ENCODE measurements around the gene EIF4A2.

Gene EIF4A2

DNA sequence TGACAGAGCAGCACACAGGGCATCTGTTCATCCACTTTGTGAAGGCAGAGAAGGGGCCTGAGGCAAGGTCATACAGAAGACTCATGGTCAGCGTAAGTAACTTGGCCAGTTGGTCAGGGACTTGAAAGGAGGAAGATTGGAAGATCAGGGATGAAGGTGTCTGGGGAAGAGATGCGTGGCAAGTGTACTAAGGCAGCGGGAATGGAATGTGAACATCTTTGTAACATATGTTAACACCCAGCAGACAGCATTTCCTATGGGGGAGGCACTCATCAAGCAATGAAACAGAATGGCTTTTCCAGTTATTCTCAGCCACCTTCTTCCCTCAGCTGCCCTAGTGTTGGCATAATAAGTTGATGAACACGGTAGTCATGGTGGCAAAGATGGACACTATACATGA is 30.7 kb downstream of the EIF4A2 start:
- no peak overlapping the region for H2BK120ac ChIP-seq (ENCODE audit: low read depth, low read length)
- H3K4me1 ChIP-seq (ENCODE audit: control insufficient read depth, insufficient read depth, low read depth, low read length) = peaks cover 1% of the 10 kb centered on the region
- H3K9ac ChIP-seq (ENCODE audit: low read length) = no peak overlapping the region
- no peak overlapping the region for H2BK12ac ChIP-seq (ENCODE audit: low read length in 2 of 2)
- H3K23ac ChIP-seq (ENCODE audit: low read length in 2 of 2) = no peak overlapping the region
- H4K91ac ChIP-seq (ENCODE audit: low read length) = no peak overlapping the region
- H3K4me3 ChIP-seq (ENCODE audit: insufficient read depth in 1 of 2, low read depth in 1 of 2, low read length in 2 of 2) = no peak overlapping the region
- no peak overlapping the region for H4K8ac ChIP-seq (ENCODE audit: low read length)
- no peak overlapping the region for H2AK5ac ChIP-seq (ENCODE audit: low read length, severe bottlenecking)
- WGBS = 74% methylated on average over 3 of the region's 4 CpGs
- H3K27ac ChIP-seq (ENCODE audit: low read length, poor library complexity, severe bottlenecking) = no peak overlapping the region
- no peaks in the 10 kb centered on the region for H3K9me3 ChIP-seq (ENCODE audit: control insufficient read depth, low read length)
- no peaks in the 10 kb centered on the region for H3K36me3 ChIP-seq (ENCODE audit: control insufficient read depth in 1 of 2, insufficient read depth in 2 of 2, low read depth in 1 of 2, low read length in 2 of 2)
- H2AFZ ChIP-seq (ENCODE audit: low read depth, low read length) = no peak overlapping the region
- H2BK15ac ChIP-seq (ENCODE audit: low read depth, poor library complexity, severe bottlenecking) = no peak overlapping the region
- no peak for DNase-seq
- H3K79me1 ChIP-seq (replicated peaks; ENCODE audit: low read length, poor library complexity, severe bottlenecking) = no peaks in the 10 kb centered on the region
- no peak overlapping the region for H3K4me2 ChIP-seq (ENCODE audit: low read length, poor library complexity, severe bottlenecking)
- H2BK5ac ChIP-seq (ENCODE audit: low read depth, low read length, poor library complexity, severe bottlenecking) = no peak overlapping the region
- peaks cover 0 to 18% of the 10 kb centered on the region in 2 experiments for H3K27me3 ChIP-seq (ENCODE audit: control insufficient read depth in 1 of 2, insufficient read depth in 1 of 2, low read length in 2 of 2)
- no peak overlapping the region for H3K4ac ChIP-seq (ENCODE audit: low read depth in 1 of 2, low read length in 2 of 2)
- no peak overlapping the region for H3K18ac ChIP-seq (ENCODE audit: low read depth in 1 of 2, low read length in 2 of 2)
- H3K14ac ChIP-seq (ENCODE audit: low read length in 2 of 2) = peak overlapping the region in 1 of 2 experiments; percentile 46

DNA sequence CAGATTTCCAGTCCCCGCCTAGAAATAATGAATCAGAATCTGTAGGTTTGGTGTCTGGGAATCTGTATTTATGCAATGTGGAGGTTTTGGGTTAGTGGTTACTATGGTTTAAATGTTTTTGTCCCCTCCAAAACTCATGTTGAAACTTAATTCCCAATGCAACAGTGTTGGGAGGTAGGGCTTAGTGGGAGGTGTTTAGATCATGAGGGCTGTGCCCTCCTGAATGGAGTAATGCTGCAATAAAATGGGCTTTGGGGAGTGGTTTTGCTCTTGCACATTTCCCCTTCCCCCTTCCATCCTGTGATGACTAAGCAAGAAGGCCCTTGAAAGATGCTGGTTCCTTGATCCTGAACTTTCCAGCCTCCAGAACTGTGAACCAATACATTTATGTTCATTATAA is 32.1 kb downstream of the EIF4A2 start:
- Histone ChIP-seq H3K14ac (ENCODE audit: low read length in 2 of 2) (no peak overlapping the region), H3K4me3 (ENCODE audit: insufficient read depth in 1 of 2, low read depth in 1 of 2, low read length in 2 of 2) (no peak overlapping the region), H3K18ac (ENCODE audit: low read depth in 1 of 2, low read length in 2 of 2) (no peak overlapping the region), H2AK5ac (ENCODE audit: low read length, severe bottlenecking) (no peak overlapping the region), H3K4me1 (ENCODE audit: control insufficient read depth, insufficient read depth, low read depth, low read length) (peaks cover 1% of the 10 kb centered on the region), H2BK12ac (ENCODE audit: low read length in 2 of 2) (no peak overlapping the region), H2BK15ac (ENCODE audit: low read depth, poor library complexity, severe bottlenecking) (no peak overlapping the region), H3K9me3 (ENCODE audit: control insufficient read depth, low read length) (no peaks in the 10 kb centered on the region), H3K27me3 (ENCODE audit: control insufficient read depth in 1 of 2, insufficient read depth in 1 of 2, low read length in 2 of 2) (peaks cover 0 to 17% of the 10 kb centered on the region in 2 experiments), H4K8ac (ENCODE audit: low read length) (no peak overlapping the region), H3K9ac (ENCODE audit: low read length) (no peak overlapping the region), H4K91ac (ENCODE audit: low read length) (no peak overlapping the region), H3K79me1 (replicated peaks; ENCODE audit: low read length, poor library complexity, severe bottlenecking) (no peaks in the 10 kb centered on the region), H3K36me3 (ENCODE audit: control insufficient read depth in 1 of 2, insufficient read depth in 2 of 2, low read depth in 1 of 2, low read length in 2 of 2) (no peaks in the 10 kb centered on the region), H3K4me2 (ENCODE audit: low read length, poor library complexity, severe bottlenecking) (no peak overlapping the region), H3K4ac (ENCODE audit: low read depth in 1 of 2, low read length in 2 of 2) (no peak overlapping the region), H3K23ac (ENCODE audit: low read length in 2 of 2) (no peak overlapping the region), H2BK5ac (ENCODE audit: low read depth, low read length, poor library complexity, severe bottlenecking) (no peak overlapping the region), H3K27ac (ENCODE audit: low read length, poor library complexity, severe bottlenecking) (no peak overlapping the region), H2BK120ac (ENCODE audit: low read depth, low read length) (no peak overlapping the region), H2AFZ (ENCODE audit: low read depth, low read length) (no peak overlapping the region)
- WGBS = 100% methylated on average over 1 of the region's 1 CpG
- peak; percentile 44 for DNase-seq

DNA sequence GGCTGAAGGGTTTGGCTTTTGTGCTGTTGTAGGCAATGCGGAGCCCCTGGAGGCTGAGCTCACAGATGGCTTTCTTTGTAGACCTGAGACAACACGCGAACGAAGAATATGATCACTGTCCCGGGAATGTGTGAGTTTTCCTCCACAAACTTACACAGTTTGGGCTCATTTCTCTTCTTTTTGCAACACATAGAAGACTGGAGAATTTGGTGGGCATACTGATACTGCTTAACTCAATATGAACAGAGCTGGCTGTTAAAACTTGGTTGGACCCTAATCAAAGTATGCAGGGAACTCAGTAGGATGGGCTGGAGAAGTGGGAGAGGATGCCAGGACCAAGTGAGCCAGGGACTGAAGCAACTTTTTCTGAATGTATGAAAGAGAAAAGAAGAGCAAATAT is 35.1 kb downstream of the EIF4A2 start:
- no peak overlapping the region for H3K4ac ChIP-seq (ENCODE audit: low read depth in 1 of 2, low read length in 2 of 2)
- H3K9ac ChIP-seq (ENCODE audit: low read length) = no peak overlapping the region
- no peak overlapping the region for H2BK120ac ChIP-seq (ENCODE audit: low read depth, low read length)
- no peak overlapping the region for H2AFZ ChIP-seq (ENCODE audit: low read depth, low read length)
- no peaks in the 10 kb centered on the region for H3K9me3 ChIP-seq (ENCODE audit: control insufficient read depth, low read length)
- no peak overlapping the region for H3K4me2 ChIP-seq (ENCODE audit: low read length, poor library complexity, severe bottlenecking)
- no peak overlapping the region for H2BK5ac ChIP-seq (ENCODE audit: low read depth, low read length, poor library complexity, severe bottlenecking)
- no peak overlapping the region for H3K23ac ChIP-seq (ENCODE audit: low read length in 2 of 2)
- no peak overlapping the region for H3K14ac ChIP-seq (ENCODE audit: low read length in 2 of 2)
- H4K91ac ChIP-seq (ENCODE audit: low read length) = no peak overlapping the region
- H3K27ac ChIP-seq (ENCODE audit: low read length, poor library complexity, severe bottlenecking) = no peak overlapping the region
- H2AK5ac ChIP-seq (ENCODE audit: low read length, severe bottlenecking) = no peak overlapping the region
- DNase-seq = no peak
- H2BK12ac ChIP-seq (ENCODE audit: low read length in 2 of 2) = no peak overlapping the region
- peaks cover 0 to 6% of the 10 kb centered on the region in 2 experiments for H3K27me3 ChIP-seq (ENCODE audit: control insufficient read depth in 1 of 2, insufficient read depth in 1 of 2, low read length in 2 of 2)
- WGBS = 96% methylated on average over 2 of the region's 5 CpGs
- H4K8ac ChIP-seq (ENCODE audit: low read length) = no peak overlapping the region
- no peak overlapping the region for H2BK15ac ChIP-seq (ENCODE audit: low read depth, poor library complexity, severe bottlenecking)
- no peak overlapping the region for H3K18ac ChIP-seq (ENCODE audit: low read depth in 1 of 2, low read length in 2 of 2)
- no peaks in the 10 kb centered on the region for H3K36me3 ChIP-seq (ENCODE audit: control insufficient read depth in 1 of 2, insufficient read depth in 2 of 2, low read depth in 1 of 2, low read length in 2 of 2)
- no peak overlapping the region for H3K4me3 ChIP-seq (ENCODE audit: insufficient read depth in 1 of 2, low read depth in 1 of 2, low read length in 2 of 2)
- H3K79me1 ChIP-seq (replicated peaks; ENCODE audit: low read length, poor library complexity, severe bottlenecking) = no peaks in the 10 kb centered on the region
- peaks cover 6% of the 10 kb centered on the region for H3K4me1 ChIP-seq (ENCODE audit: control insufficient read depth, insufficient read depth, low read depth, low read length)

DNA sequence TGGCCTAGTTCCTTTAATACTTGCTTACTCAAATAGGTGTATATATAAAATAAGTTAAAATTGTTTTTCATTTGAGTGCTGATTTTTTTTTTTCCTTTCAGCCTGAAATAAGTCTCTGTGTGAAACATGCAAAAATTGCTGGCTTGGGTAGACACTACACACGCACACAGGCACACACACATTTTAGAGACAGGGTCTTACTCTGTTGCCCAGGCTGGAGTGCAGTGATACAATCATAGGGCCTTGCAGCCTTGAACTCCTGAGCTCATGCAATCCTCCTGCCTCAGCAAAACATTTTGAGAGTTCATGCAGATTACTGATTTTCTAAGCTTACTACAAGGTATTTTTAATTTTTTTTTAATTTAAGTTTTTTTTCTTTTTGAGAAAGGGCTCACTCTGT is 35.6 kb downstream of the EIF4A2 start:
- Histone ChIP-seq H3K4me2 (ENCODE audit: low read length, poor library complexity, severe bottlenecking) (no peak overlapping the region), H3K36me3 (ENCODE audit: control insufficient read depth in 1 of 2, insufficient read depth in 2 of 2, low read depth in 1 of 2, low read length in 2 of 2) (no peaks in the 10 kb centered on the region), H2AFZ (ENCODE audit: low read depth, low read length) (no peak overlapping the region), H3K27me3 (ENCODE audit: control insufficient read depth in 1 of 2, insufficient read depth in 1 of 2, low read length in 2 of 2) (peaks cover 0 to 2% of the 10 kb centered on the region in 2 experiments), H2AK5ac (ENCODE audit: low read length, severe bottlenecking) (no peak overlapping the region), H2BK15ac (ENCODE audit: low read depth, poor library complexity, severe bottlenecking) (no peak overlapping the region), H3K9me3 (ENCODE audit: control insufficient read depth, low read length) (no peaks in the 10 kb centered on the region), H2BK12ac (ENCODE audit: low read length in 2 of 2) (no peak overlapping the region), H3K23ac (ENCODE audit: low read length in 2 of 2) (no peak overlapping the region), H3K4ac (ENCODE audit: low read depth in 1 of 2, low read length in 2 of 2) (no peak overlapping the region), H3K14ac (ENCODE audit: low read length in 2 of 2) (no peak overlapping the region), H2BK120ac (ENCODE audit: low read depth, low read length) (no peak overlapping the region), H3K4me3 (ENCODE audit: insufficient read depth in 1 of 2, low read depth in 1 of 2, low read length in 2 of 2) (no peak overlapping the region), H3K18ac (ENCODE audit: low read depth in 1 of 2, low read length in 2 of 2) (no peak overlapping the region), H3K4me1 (ENCODE audit: control insufficient read depth, insufficient read depth, low read depth, low read length) (peaks cover 6% of the 10 kb centered on the region), H3K9ac (ENCODE audit: low read length) (no peak overlapping the region), H2BK5ac (ENCODE audit: low read depth, low read length, poor library complexity, severe bottlenecking) (no peak overlapping the region), H3K79me1 (replicated peaks; ENCODE audit: low read length, poor library complexity, severe bottlenecking) (no peaks in the 10 kb centered on the region), H3K27ac (ENCODE audit: low read length, poor library complexity, severe bottlenecking) (no peak overlapping the region), H4K8ac (ENCODE audit: low read length) (no peak overlapping the region), H4K91ac (ENCODE audit: low read length) (no peak overlapping the region)
- no peak for DNase-seq
- 77% methylated on average over 1 of the region's 1 CpG for WGBS

Measured in mesenchymal stem cell (in vitro differentiated cells and primary cell).